CD4-positive, alpha-beta T cell treated with Interferon gamma for 1 hour (primary cell): ENCODE results near the gene ACTR3C.

Source experiments
- DNase-seq: peaks from one replicate; pipeline ENCODE4 v3.0.0-alpha.2; 2020

The ACTR3C gene

GRCh38 chr7:150322833-150323681, at the start of gene ACTR3C, which contains the start of gene LRRC61:
ACTR3C (minus strand) TSS chr7:150323545; CDS start chr7:150295296, 28,249 bp downstream.
LRRC61 (plus strand) TSS chr7:150323355; CDS start chr7:150336862, 13,507 bp downstream.
- peak; percentile 60 for DNase-seq

- DNase-seq: no peak
Measured at GRCh38 chr7:150372271-150373048, 49.1 kb upstream of the ACTR3C start.

DNA sequence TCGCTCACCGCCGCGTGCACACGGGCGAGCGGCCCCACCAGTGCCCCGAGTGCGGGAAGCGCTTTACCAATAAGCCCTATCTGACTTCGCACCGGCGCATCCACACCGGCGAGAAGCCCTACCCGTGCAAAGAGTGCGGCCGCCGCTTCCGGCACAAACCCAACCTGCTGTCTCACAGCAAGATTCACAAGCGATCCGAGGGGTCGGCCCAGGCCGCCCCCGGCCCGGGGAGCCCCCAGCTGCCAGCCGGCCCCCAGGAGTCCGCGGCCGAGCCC, 48.6 kb upstream of the ACTR3C start:
- DNase-seq: no peak

- DNase-seq: no peak
Measured at GRCh38 chr7:150371131-150371995, 48.0 kb upstream of the ACTR3C start.

GRCh38 chr7:150370612-150371071, 47.3 kb upstream of the ACTR3C start:
- DNase-seq: no peak

GRCh38 chr7:150369748-150370501, 46.6 kb upstream of the ACTR3C start:
- DNase-seq: no peak

- DNase-seq: peak; percentile 62
Measured at GRCh38 chr7:150368884-150369747, 45.8 kb upstream of the ACTR3C start.

DNA sequence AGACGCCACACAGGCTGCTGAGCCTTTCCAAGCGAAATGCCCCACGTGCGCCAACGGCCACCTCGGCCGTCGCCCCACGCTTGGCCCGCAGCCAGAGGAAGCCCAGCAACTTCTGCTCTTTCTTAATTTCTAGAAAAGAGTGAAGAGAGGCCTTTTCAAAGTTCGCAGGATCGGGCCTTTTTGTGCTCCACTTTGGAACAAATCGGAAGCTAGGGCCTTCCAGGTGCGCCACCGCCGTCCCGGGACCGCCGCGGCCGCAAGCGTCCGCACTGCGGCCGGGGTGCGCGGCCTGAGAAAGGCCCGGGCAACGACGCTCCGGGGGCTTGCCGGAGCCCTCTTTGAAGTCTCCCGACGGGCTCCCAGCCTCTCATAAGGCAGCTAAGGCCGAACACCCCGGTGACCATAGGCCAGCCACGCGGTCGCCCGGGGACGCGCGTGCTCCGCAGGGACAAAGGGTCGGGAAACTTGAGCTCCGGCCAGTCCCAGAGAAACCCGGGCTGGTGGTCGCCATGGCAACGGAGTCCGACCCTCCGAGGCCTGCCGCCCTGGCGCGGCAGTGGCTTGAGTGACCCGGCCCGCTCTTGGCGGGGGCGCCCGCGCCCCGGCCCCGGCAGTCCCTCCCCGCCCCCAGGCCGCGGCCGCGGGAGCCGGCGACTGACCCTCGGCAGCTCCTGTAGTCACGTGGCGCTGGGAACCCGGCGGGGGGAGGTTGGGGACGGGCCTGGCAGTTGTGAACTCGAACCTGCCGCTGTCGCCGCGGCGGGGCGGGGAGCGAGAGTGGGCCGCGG, 44.9 kb upstream of the ACTR3C start, which contains the start of gene REPIN1:
Gene REPIN1, plus strand, starts transcription at position 727 of the 788 bp plus-strand sequence. CDS start 890 bp downstream, outside the sequence.
- DNase-seq: peak; percentile 81

- DNase-seq: no peak
Measured at GRCh38 chr7:150367677-150368095, 44.3 kb upstream of the ACTR3C start.

- DNase-seq: peak; percentile 57
Measured at GRCh38 chr7:150365673-150366398, 42.5 kb upstream of the ACTR3C start.

DNA sequence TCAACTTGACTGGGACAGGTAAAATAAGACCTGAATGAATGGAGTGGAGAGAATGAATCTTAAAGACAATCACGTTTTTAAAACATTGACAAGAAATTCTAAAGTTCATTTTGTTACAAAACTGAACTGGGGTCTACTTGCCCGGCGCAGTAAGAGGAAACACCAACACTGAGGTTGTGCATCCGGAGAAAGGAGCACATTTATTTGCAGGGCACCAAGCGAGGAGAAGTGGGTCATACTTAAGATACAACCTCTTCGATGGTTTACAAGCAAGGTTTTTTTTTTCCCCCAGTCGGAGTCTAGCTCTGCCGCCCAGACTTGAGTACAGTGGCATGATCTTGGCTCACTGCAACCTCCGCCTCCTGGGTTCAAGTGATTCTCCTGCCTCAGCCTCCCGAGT, 41.8 kb upstream of the ACTR3C start:
- no peak for DNase-seq

DNA sequence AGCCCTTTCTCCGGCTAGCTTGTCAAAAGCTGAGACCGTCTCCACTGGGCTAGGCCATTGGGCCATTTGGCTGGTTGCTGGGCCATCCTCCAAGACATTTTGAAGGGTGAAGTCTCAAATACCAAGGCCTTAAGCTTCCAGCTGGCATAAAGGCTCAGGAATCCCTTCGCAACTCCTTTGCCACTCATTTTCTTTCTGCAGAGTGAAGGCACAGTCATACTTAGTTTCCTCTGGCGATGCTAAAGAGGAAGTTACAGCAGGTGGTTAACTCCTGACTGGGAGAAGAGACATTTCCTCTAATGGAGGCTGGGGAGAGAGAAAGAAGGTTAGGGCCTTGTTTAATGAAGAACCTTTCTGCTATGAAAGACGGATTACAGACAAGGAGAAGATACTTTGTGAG, 40.5 kb upstream of the ACTR3C start:
- DNase-seq: no peak

DNA sequence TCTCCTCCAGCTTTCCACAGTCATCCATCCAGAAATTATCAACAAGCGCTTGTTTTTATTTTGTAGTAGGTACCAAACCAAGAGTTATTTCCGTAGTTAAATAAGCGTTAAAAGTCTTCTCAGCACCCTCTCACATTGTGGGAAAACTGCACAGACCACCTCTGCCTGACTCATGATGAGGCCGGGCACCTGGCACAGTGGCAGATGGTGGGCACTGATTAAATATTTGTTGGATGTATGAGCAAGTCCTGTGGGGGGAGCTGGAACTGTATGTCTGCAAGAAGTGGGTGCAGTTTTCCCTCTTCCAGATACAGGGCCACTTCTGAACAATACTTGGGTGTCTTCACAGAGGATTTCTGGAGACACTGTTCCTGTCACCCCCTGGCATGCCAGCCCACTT, 40.0 kb upstream of the ACTR3C start:
- no peak for DNase-seq

DNA sequence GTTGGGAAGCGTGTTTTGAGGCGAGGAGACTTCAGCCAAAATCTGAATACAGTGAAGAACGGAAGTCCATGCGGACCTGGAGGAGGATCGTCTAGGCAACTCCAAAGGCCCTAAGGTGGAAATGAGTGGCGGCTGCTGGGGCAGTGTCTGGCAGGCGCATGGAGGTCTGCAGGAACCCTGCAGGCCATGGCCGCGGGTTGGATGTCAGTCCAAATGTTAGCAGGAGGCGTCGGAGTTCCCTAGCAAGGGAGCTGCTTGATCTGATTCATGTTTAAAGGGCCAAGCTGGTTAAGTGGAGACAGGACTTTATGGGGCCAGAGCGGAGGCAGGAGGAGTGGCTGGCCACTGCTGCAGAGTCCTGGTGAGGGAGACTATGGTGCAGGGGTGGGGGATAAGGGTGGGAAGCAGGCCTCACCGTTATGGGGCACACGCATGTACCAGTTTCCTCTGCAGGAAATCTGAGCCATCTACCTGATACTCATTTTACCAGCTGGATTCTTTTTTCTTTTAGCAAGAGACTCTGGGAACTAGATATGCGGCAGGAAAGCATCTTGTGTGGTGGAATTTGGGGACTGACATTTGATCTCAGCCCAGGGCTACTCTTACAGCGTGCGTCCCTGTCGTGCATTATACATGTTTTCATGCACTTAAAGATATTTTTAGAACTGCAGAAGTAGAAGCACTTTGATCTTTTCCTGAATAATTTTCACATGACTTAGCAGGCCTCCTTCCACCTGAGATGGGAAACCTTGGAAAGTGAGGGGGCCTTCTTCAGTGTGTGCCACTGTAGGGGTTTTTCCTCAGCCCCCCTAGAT, 38.7 kb upstream of the ACTR3C start:
- no peak for DNase-seq

- DNase-seq: no peak
Measured at GRCh38 chr7:150361402-150361801, 38.1 kb upstream of the ACTR3C start.

- no peak for DNase-seq
Measured at GRCh38 chr7:150360363-150361058, 37.2 kb upstream of the ACTR3C start.

- DNase-seq: no peak
Measured at GRCh38 chr7:150359622-150360362, 36.4 kb upstream of the ACTR3C start.
